OCI-LY7 (cell line): ENCODE data around the gene KDM2A.

Source experiments
- EZH2phosphoT487 ChIP-seq: fragments of 200-600 bp; sonication (generic); IDR thresholded peaks from 2 replicates; pipeline ENCODE4 v1.6.1; 2018; ENCODE audit warnings: low read depth, borderline replicate concordance, mild to moderate bottlenecking, mixed run types, antibody characterized with exemption, low read length, moderate library complexity, mixed read lengths
- TF ChIP-seq, protein P1 (sequence below): fragments of 200-600 bp; sonication (generic); conservative IDR thresholded peaks from 2 replicates; pipeline ENCODE4 v1.5.1; 2014; ENCODE audit warnings: mild to moderate bottlenecking, antibody characterized with exemption, low read length, moderate library complexity, mixed read lengths

DNA sequence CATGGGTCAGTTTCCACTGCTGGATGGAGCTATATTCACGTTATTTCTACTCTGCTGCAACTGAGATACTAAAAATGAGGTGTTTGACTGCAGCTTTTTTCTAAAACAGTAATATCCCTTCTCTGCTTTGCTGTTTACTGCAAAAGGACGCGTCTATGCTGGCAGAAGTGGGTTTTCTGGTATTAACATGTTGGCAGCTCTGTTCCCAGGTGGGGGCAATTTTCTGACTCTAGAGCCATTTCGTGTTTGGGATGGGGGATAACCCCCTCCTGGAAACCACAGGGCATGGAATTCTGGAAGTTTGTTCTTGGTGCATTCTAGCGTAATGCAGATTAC lies 152.1 kb downstream of the KDM2A start:
- TF ChIP-seq, protein P1, sequence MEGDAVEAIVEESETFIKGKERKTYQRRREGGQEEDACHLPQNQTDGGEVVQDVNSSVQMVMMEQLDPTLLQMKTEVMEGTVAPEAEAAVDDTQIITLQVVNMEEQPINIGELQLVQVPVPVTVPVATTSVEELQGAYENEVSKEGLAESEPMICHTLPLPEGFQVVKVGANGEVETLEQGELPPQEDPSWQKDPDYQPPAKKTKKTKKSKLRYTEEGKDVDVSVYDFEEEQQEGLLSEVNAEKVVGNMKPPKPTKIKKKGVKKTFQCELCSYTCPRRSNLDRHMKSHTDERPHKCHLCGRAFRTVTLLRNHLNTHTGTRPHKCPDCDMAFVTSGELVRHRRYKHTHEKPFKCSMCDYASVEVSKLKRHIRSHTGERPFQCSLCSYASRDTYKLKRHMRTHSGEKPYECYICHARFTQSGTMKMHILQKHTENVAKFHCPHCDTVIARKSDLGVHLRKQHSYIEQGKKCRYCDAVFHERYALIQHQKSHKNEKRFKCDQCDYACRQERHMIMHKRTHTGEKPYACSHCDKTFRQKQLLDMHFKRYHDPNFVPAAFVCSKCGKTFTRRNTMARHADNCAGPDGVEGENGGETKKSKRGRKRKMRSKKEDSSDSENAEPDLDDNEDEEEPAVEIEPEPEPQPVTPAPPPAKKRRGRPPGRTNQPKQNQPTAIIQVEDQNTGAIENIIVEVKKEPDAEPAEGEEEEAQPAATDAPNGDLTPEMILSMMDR: no peak
- TF ChIP-seq EZH2phosphoT487: no peak
